Stimulated activated CD8-positive, alpha-beta memory T cell treated with anti-CD3 and anti-CD28 coated beads, Interleukin-4, amount 100 ng/mL, for 1 hour (primary cell): Measurements from ENCODE around the gene CNOT8.
"Not testable (repeated sequence)": the region's sequence is repeated elsewhere in the genome, so short reads cannot be mapped to it uniquely, and the experiment has no call there.

Experiments used
- DNase-seq, 2 donors: peaks; one replicate each; pipeline ENCODE4 v3.0.0-alpha.2; 2020; ENCODE audit warnings: low read depth in 2 of 2, low spot score in 1 of 2

The CNOT8 gene

GRCh38 chr5:154863291-154864080 lies 5.1 kb downstream of the CNOT8 start:
- no peak for DNase-seq

DNA sequence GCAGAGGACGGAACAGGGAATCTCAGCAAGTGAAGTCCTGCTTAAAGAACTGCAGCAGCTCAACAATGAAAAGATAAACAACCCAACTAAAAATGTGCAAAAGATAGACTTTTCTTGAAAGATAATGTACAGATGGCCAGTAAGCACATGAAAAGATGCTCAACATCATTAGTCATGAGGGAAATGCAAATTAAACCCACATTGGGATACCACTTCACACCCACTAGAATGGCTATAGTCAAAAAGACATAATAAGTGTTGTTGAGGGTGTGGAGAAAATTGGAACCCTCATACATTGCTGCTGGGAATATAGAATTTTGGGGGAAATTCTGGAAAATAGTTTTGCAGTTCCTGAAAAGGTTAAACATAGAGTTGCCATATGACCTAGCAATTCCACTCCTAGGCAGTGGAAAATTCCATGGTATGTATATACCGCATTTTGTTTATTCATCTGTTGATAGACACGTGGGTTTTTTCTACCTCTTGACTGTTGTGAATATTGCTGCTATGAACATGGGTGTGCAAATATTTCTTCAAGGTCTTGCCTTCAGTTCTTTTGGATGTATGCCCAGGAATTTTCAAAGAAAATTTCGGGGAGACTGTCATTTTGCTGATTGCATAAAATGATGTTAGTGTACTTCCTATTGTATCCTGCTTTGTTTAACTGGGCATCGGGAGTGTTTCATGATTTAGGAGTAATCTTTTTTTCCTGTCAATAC lies 7.2 kb downstream of the CNOT8 start:
- DNase-seq, result no peak

- DNase-seq, result no peak
These were observed 8.4 kb downstream of the CNOT8 start for GRCh38 chr5:154866841-154867240.

DNA sequence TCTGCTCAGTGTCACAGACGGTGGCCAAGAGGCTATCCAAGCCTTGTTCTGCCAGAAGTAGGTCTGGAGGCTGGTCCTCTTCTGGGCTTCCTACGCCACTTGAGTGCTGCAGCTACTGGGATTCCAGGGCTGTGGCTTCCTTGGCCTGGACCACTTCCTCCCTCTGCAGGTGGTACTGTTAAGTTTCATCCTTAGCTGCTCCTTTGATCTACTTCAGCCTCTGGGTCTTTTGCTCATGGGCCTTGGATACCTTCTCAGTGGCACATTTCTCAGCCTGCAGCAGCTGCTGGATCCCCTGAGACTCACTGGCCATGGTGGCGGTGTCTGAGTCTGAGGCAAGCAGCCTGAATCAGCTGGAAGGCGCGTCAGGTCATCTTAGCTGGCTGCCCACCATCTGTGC lies 10.3 kb downstream of the CNOT8 start:
- DNase-seq, result no peak

GRCh38 chr5:154871734-154872133 lies 13.3 kb downstream of the CNOT8 start:
- DNase-seq, result no peak

GRCh38 chr5:154873791-154874331 lies 15.4 kb downstream of the CNOT8 start:
- DNase-seq, result no peak

- DNase-seq, result no peak
These were observed 20.4 kb downstream of the CNOT8 start for GRCh38 chr5:154878642-154879335.

GRCh38 chr5:154881986-154882385 lies 23.6 kb downstream of the CNOT8 start:
- DNase-seq, result no peak

GRCh38 chr5:154884424-154884823 lies 26.0 kb downstream of the CNOT8 start:
- DNase-seq, result no peak

DNA sequence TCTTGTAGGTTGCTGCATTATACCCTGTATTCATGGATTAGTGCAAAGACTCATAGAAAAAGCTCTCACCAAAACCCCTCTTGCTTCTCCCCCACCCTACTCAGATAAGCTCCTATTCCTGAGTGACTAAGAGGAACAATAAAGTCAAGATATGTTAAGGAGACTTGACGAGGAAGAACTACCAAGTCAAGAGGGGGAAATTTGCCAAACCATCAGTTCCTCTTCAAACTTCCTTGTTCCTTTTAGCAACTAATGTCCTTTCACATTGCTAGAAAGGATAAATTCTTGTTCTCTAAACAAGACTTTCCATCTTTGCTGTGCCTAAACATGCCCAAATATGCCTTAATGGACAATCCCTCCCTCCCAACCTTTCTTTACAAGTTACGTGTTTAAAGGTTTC lies 27.0 kb downstream of the CNOT8 start:
- DNase-seq, result no peak

DNA sequence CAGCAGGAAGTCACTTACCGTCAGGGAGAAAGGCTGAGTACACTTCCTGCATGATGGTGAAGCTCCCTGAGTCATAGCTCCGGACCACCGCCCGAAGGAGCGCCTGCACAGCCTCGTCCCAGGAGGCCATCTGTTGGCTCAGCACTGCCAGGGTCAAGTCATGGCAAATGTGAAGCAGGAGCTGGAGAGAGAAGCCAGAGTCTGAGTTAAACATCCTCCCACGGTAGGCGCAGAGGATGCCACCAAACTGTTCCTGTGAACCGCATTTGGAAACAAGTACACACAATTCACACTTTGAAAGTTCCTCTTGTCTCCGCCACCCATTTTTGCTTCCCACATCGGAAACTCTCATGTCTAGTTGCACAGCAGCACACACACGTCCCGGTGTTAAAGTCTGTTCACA lies 33.9 kb downstream of the CNOT8 start:
- no peak for DNase-seq

DNA sequence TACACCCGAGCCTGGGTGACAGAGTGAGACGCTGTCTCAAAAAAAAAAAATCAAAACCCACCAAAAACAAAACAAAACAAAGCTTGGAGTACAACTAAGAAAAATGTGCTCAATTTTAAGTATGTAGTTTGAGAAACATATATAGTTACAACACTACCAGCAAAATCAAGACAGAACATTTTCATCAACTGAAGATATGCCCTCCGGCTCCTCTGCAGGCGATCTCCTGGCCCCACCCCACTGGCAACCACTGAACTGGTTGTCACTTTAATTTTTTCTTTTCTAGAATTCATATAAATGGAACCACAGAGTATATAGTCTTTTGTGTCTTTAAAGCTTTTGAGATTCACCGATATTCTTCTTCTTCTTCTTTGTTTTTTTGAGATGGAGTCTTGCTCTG lies 35.0 kb downstream of the CNOT8 start:
- no peak for DNase-seq

DNA sequence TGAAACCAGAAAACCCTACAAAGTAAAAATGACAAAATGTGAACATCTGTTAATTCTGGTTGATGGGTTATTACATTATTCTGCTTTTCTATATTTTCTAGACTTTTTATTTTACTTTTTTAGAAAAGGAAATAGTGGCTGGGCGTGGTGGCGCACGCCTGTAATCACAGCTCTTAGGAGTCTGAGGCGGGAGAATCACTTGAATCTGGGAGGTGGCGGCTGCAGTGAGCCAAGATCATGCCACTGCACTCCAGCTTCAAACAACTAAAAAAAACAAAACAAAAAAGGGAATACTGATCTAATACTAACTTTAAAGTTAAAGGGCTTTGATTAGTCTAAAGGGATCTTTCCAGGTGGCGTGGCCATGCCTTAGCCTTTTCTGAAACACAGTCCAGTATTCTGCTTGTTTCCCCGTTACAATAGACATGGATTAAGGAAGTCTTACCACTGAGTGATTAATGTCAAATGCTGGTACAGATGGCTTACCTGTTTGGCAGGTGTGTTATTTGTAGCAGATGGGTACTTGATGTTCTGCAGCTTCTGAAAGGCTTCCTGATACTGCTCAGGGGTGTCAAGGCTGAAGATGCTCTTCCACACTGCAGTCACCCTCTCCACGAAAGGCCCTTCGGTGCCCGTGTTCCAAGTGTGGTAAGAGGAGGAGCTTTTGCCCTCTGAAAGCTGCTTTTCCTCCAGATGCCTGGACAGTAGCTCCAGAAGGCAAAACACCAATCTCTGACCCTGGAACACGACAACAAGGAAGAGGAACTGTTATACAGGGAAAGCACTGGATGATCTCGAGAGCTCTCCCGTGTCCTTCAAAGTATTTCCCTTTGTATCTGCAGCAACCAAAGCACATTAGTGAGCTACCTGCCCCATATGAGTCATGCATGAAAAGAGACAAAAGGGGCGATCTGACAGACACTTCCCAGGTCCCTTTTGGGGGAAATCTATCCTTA lies 37.5 kb downstream of the CNOT8 start:
- DNase-seq, result no peak

GRCh38 chr5:154896562-154897165 lies 38.2 kb downstream of the CNOT8 start:
- DNase-seq, result no peak

- DNase-seq, result no peak
These were observed 39.8 kb downstream of the CNOT8 start for GRCh38 chr5:154898210-154898609.

DNA sequence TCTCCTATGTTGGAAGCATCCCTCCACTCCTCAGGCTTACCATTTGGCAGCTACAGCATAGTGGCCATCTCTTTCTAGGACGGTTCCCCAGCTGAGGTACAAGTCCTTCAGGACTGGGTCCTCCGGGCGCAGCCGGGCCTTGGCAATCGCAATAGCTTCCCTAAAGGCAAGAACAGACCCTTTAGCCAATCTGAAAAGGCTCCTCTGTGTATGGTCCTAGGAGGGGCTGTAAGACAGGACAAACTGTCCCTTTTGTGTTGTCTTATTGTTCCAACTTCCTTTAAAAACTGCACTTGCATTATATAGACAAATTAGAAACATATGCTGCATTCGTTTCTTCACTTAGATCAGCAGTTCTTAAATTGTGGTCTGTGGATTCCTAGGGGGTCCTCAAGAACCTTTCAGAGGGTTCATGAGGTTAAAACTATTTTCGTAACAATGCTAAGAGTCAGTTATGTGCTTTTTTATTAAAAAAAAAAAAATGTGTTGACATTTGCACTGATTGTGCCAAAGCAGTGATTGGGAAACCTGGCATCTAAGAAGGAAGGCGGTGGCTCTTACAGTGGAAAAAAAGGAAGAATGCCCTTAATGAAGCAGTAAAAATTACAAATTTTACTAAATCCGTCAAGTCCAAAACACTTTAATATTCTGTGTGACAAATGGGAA lies 40.9 kb downstream of the CNOT8 start:
- DNase-seq, result no peak

DNA sequence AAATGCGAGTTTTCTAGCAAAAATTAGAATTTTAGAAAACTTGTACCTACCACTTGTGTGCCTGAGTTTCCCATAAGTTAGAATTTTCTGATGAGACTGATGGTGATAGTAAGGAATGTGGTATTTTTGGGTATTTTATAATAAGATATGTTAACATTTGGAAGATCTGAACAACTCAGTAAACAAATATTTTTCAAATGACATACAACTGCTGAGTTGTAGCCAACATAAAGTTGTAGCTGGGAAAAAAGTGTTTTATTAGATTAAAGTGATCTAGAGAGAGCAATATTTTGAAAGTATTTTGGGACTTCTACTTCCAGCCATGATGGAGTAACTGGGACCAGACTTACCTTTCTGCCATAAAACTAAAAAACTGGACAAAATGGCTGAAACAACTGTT lies 41.6 kb downstream of the CNOT8 start:
- DNase-seq, result no peak

GRCh38 chr5:154901276-154901675 lies 42.8 kb downstream of the CNOT8 start:
- DNase-seq, result no peak

GRCh38 chr5:154901913-154902312 lies 43.5 kb downstream of the CNOT8 start:
- DNase-seq, result no peak

GRCh38 chr5:154905601-154906000 lies 47.2 kb downstream of the CNOT8 start:
- DNase-seq, result not testable (repeated sequence)
